DND-41 (cell line): ENCODE data around the gene FAM241A.
"Not testable (repeated sequence)": the region's sequence is repeated elsewhere in the genome, so short reads cannot be mapped to it uniquely, and the experiment has no call there.

Source experiments
- ATAC-seq: fragments of 200-7000 bp; cut with Tn5 transposase; 3 replicates; pipeline ENCODE4 v1.9.1; 2021; ENCODE audit warnings: low read depth; ENCODE audit not compliant: insufficient read depth
- DNase-seq: peaks from one replicate; pipeline ENCODE4 v3.0.0-alpha.2; 2020
- H2AFZ ChIP-seq: 2 replicates; pipeline ENCODE4 v1.6.0; 2012; ENCODE audit warnings: low read depth, low read length
- H3K27ac ChIP-seq: 2 replicates; pipeline ENCODE4 v1.5.1; 2012; ENCODE audit warnings: low read length, inconsistent platforms
- H3K27me3 ChIP-seq: fragments of 200-600 bp; sonication (generic); 2 replicates; pipeline ENCODE4 v1.6.0; 2012; ENCODE audit warnings: low read length, mild to moderate bottlenecking, inconsistent platforms; ENCODE audit not compliant: insufficient read depth, poor library complexity
- H3K36me3 ChIP-seq: 2 replicates; pipeline ENCODE4 v1.5.1; 2012; ENCODE audit warnings: low read length, inconsistent platforms; ENCODE audit not compliant: insufficient read depth
- H3K4me1 ChIP-seq: 2 replicates; pipeline ENCODE4 v1.5.1; 2012; ENCODE audit warnings: mild to moderate bottlenecking, low read length; ENCODE audit not compliant: insufficient read depth
- H3K4me2 ChIP-seq: 2 replicates; pipeline ENCODE4 v1.6.0; 2012; ENCODE audit warnings: mild to moderate bottlenecking, moderate library complexity, low read length, inconsistent platforms; ENCODE audit not compliant: insufficient read depth
- H3K4me3 ChIP-seq, 2 experiments: fragments of 200-600 bp in 1 of 2; shearing (Covaris generic) in 1 of 2; 2 replicates each; pipeline ENCODE4 v1.5.1; 2012 to 2016; ENCODE audit warnings: inconsistent platforms in 2 of 2, low read length in 2 of 2, mild to moderate bottlenecking in 2 of 2, low read depth in 1 of 2, moderate library complexity in 1 of 2
- H3K79me2 ChIP-seq: 2 replicates; pipeline ENCODE4 v1.6.0; 2012; ENCODE audit warnings: low read length, inconsistent platforms; ENCODE audit not compliant: insufficient read depth
- H3K9ac ChIP-seq: 2 replicates; pipeline ENCODE4 v1.6.0; 2012; ENCODE audit warnings: low read depth, mild to moderate bottlenecking, inconsistent platforms, low read length, moderate library complexity
- H3K9me3 ChIP-seq: 2 replicates; pipeline ENCODE4 v1.5.1; 2012; ENCODE audit warnings: low read length, moderate library complexity, mild to moderate bottlenecking, inconsistent platforms; ENCODE audit not compliant: insufficient read depth, severe bottlenecking
- H4K20me1 ChIP-seq: 2 replicates; pipeline ENCODE4 v1.6.0; 2012; ENCODE audit warnings: low read length; ENCODE audit not compliant: insufficient read depth
- EZH2 ChIP-seq: IDR thresholded peaks from 3 replicates; pipeline ENCODE4 v1.6.1; 2012; ENCODE audit warnings: borderline replicate concordance, low read depth, mild to moderate bottlenecking, moderate library complexity, low read length, inconsistent platforms; ENCODE audit not compliant: severe bottlenecking
- TF ChIP-seq, protein P1 (sequence below): IDR thresholded peaks from 2 replicates; pipeline ENCODE4 v1.5.1; 2012; ENCODE audit warnings: borderline replicate concordance, low read length, moderate library complexity, mild to moderate bottlenecking; ENCODE audit not compliant: poor library complexity, severe bottlenecking; ENCODE audit errors: extremely low read depth

Gene FAM241A

GRCh38 chr4:112110059-112110425 lies 35.2 kb upstream of the FAM241A start:
- DNase-seq, result no peak
- Histone ChIP-seq H3K79me2 (no peaks in the 10 kb centered on the region), H3K27ac (no peak overlapping the region), H4K20me1 (no peaks in the 10 kb centered on the region), H3K27me3 (no peaks in the 10 kb centered on the region), H3K4me1 (peaks cover 9% of the 10 kb centered on the region; the same call in 1 of the 2 replicates), H3K4me3 (no peak overlapping the region), H2AFZ (no peak overlapping the region), H3K36me3 (no peaks in the 10 kb centered on the region), H3K9ac (no peak overlapping the region), H3K4me2 (no peak overlapping the region), H3K9me3 (no peaks in the 10 kb centered on the region)
- ATAC-seq, result 0 out of 3 replicates have a peak, but pooled peaks have one; percentile 7
- TF ChIP-seq, protein P1, sequence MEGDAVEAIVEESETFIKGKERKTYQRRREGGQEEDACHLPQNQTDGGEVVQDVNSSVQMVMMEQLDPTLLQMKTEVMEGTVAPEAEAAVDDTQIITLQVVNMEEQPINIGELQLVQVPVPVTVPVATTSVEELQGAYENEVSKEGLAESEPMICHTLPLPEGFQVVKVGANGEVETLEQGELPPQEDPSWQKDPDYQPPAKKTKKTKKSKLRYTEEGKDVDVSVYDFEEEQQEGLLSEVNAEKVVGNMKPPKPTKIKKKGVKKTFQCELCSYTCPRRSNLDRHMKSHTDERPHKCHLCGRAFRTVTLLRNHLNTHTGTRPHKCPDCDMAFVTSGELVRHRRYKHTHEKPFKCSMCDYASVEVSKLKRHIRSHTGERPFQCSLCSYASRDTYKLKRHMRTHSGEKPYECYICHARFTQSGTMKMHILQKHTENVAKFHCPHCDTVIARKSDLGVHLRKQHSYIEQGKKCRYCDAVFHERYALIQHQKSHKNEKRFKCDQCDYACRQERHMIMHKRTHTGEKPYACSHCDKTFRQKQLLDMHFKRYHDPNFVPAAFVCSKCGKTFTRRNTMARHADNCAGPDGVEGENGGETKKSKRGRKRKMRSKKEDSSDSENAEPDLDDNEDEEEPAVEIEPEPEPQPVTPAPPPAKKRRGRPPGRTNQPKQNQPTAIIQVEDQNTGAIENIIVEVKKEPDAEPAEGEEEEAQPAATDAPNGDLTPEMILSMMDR, result no peak
- TF ChIP-seq EZH2, result no peak

DNA sequence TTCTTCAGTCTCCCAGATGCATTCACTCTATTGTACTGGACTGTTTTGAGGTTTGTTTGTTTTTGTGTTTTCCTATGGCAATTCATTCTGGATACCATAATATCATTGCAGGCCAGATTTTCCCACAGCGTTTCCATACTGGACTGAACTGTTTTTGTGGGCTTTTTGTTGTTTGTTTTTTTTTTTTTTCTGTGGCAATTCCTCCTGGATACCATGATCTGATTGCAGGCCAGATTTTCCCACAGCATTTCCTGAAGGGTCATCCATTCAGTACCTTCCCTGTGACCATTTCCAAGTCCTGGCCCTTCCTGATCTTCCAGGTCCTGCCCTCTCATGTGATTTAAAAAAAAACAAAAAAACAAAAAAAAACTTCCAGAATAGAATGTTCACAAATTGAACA lies 33.9 kb upstream of the FAM241A start:
- Histone ChIP-seq H3K4me2 (no peak overlapping the region), H3K79me2 (no peaks in the 10 kb centered on the region), H3K27me3 (no peaks in the 10 kb centered on the region), H3K27ac (no peak overlapping the region), H3K4me3 (no peak overlapping the region), H3K36me3 (no peaks in the 10 kb centered on the region), H3K9me3 (no peaks in the 10 kb centered on the region), H4K20me1 (no peaks in the 10 kb centered on the region), H3K4me1 (peaks cover 9% of the 10 kb centered on the region; the same call in 1 of the 2 replicates), H2AFZ (no peak overlapping the region), H3K9ac (no peak overlapping the region)
- no peak for ATAC-seq
- no peak for TF ChIP-seq EZH2
- TF ChIP-seq, protein P1, result no peak
- no peak for DNase-seq

- not testable (repeated sequence) for H3K27ac ChIP-seq, ATAC-seq
Observed at GRCh38 chr4:112112095-112112494, 33.2 kb upstream of the FAM241A start.

GRCh38 chr4:112112590-112113170 lies 32.6 kb upstream of the FAM241A start:
- TF ChIP-seq, protein P1, result no peak
- Histone ChIP-seq H3K4me1 (peaks cover 9% of the 10 kb centered on the region; the same call in 1 of the 2 replicates), H3K9ac (no peak overlapping the region), H3K9me3 (no peaks in the 10 kb centered on the region), H3K27ac (no peak overlapping the region), H3K79me2 (no peaks in the 10 kb centered on the region), H3K4me3 (no peak overlapping the region), H3K27me3 (no peaks in the 10 kb centered on the region), H4K20me1 (no peaks in the 10 kb centered on the region), H3K36me3 (no peaks in the 10 kb centered on the region), H2AFZ (no peak overlapping the region), H3K4me2 (no peak overlapping the region)
- no peak for ATAC-seq
- DNase-seq, result no peak

More at GRCh38 chr4:112112095-112112494, 33.2 kb upstream of the FAM241A start:
- H3K4me2 ChIP-seq, H4K20me1 ChIP-seq, H3K9me3 ChIP-seq, H3K36me3 ChIP-seq, H3K4me1 ChIP-seq, H3K27me3 ChIP-seq, DNase-seq, H2AFZ ChIP-seq, H3K4me3 ChIP-seq, H3K79me2 ChIP-seq, H3K9ac ChIP-seq: not testable (repeated sequence)
